HG02571 (cell line): ENCODE measurements around the gene PID1.

Experiments
- ATAC-seq: cut with Tn5 transposase; IDR thresholded peaks from one replicate; pipeline ENCODE4 v1.9.1; 2021; ENCODE audit warnings: mild to moderate bottlenecking, moderate library complexity; ENCODE audit not compliant: unreplicated experiment

PID1 gene

GRCh38 chr2:229261599-229261998, 9.5 kb downstream of the PID1 start:
- ATAC-seq, result no peak

DNA sequence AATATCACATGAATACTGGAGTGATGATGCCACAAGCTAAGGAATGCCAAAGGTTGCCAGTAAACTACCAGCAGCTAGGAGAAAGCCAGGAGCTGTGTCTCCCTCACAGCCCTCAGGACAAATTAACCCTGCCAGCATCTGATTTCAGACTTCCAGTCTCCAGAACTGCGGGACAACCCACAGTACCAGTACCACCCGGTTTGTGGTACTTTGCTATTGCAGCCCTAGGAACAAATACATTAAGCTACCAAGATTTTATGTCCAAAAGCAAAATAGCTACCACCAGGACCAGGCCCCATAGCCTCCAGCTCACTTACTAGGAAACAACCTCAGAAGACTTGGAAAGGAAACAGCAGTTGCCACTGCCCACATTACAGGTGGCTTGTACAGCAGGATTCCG, 10.0 kb downstream of the PID1 start:
- ATAC-seq, result no peak

GRCh38 chr2:229257985-229258384, 13.1 kb downstream of the PID1 start:
- ATAC-seq, result no peak

DNA sequence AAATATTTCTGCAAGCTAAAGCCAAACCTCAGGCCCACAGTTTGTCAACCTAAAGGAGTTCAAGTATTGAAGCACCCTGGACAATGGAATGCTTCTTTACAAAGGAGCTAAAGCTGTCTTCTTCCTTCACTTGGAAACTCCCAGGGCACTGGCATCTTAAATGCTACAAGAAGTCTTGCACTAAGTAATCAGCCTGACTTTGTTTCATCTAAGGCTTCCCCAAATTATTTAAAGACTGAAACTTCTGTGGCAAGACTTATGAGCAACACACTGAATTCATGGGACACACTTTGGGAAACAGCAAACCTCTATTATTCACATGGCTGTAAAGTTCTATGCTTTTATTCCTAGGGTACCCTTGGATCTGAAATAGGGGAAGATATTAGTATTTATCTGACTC, 14.7 kb downstream of the PID1 start:
- no peak for ATAC-seq

- ATAC-seq, result no peak
Measured at GRCh38 chr2:229254206-229254605, 16.9 kb downstream of the PID1 start.

- no peak for ATAC-seq
Measured at GRCh38 chr2:229252996-229253395, 18.1 kb downstream of the PID1 start.

GRCh38 chr2:229252280-229252679, 18.8 kb downstream of the PID1 start:
- no peak for ATAC-seq

GRCh38 chr2:229249536-229249935, 21.6 kb downstream of the PID1 start:
- ATAC-seq, result no peak

- ATAC-seq, result no peak
Measured at GRCh38 chr2:229246334-229246733, 24.8 kb downstream of the PID1 start.

DNA sequence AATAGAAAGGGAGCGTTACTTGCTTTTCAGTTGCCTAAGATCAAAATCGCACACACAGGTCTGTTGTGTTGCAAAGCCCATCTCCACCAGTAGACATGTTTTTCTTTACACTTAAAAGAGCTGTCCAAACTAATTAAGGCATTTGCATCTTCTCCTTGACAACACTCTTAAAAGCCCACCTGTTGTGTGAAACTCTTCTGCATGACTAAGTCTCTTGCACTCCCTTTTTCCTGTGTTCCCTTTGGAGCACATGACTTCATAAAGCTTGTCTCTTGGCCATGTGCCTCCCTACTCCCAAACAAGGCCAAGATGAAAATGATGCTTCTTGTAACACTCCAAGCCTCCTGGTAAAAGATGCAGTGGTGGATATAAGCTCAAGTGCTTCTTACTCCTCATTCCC, 26.1 kb downstream of the PID1 start:
- no peak for ATAC-seq

GRCh38 chr2:229243890-229244560, 27.1 kb downstream of the PID1 start:
- ATAC-seq, result no peak

- ATAC-seq, result no peak
Measured at GRCh38 chr2:229240984-229241491, 30.0 kb downstream of the PID1 start.

- ATAC-seq, result no peak
Measured at GRCh38 chr2:229239021-229239420, 32.1 kb downstream of the PID1 start.

GRCh38 chr2:229237270-229237669, 33.8 kb downstream of the PID1 start:
- ATAC-seq, result no peak

- ATAC-seq, result no peak
Measured at GRCh38 chr2:229235131-229235914, 35.8 kb downstream of the PID1 start.

- no peak for ATAC-seq
Measured at GRCh38 chr2:229231885-229232284, 39.2 kb downstream of the PID1 start.

DNA sequence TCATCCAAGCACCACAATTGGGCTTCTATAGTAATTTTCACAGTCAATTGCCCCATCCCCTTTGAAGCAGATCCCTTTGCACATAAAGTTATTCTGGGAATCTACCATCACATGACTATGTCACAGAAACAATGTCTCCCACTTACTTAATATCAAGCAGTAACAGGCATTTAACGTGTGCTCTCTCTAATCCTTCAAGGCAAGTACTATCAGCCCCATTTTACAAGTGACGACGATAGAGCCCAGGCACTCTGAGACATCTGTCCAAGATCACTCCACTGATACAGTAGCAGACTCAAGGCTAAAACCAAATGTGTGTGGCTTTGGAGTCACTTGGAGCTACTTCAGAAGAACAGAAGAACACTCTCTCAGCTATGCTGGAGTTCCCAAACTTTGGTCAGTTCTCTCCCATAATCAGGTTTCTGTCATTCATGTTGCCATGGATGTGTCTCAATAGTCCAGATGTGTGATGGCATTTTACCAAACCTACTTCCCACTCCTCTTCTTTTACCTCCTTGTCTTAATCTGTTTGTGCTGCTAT, 39.7 kb downstream of the PID1 start:
- ATAC-seq, result no peak

GRCh38 chr2:229230911-229231310, 40.2 kb downstream of the PID1 start:
- no peak for ATAC-seq

GRCh38 chr2:229230256-229230655, 40.8 kb downstream of the PID1 start:
- ATAC-seq, result no peak

GRCh38 chr2:229226382-229226781, 44.7 kb downstream of the PID1 start:
- ATAC-seq, result no peak

DNA sequence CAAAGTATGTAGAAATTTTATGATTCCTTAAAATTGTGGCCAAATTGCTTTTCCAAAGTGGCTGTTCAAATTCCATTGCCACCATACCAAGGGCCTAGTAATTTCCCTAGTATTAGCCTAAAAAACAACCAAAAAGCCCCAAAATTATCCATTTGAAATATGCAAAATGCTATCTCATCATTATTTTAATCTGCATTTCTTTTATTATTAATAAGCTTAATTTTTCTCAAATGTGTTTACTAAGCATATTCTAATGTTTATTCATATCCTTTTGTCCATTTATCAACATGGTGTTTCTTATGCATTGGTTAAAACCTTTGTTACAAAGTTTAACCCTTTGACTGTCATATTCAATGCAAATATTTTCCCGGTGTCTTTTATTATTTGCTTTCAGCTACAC, 48.0 kb downstream of the PID1 start:
- ATAC-seq, result no peak

DNA sequence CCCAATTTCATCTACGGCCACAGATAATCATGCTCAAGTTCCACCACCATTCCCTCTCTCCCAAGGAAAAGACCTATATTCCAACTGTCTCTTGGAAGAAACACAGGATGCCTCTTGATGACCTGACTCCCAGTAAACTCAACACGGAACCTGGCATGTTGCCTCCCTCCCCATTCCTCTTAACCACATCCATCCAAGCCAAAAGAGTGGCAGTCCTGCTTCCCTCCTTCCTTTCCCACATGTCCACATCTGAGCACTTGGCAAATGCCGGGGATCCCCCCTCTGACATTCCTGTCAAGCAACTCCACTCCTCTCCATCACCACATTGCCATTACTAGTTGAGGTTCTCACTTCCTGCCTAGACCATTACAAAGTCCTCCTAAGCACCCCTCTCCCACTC, 49.4 kb downstream of the PID1 start:
- ATAC-seq, result no peak
